Endothelial cell of umbilical vein (primary cell): ENCODE data around the gene ACTMAP. TPM values are rescaled to one million over a fixed set of nuclear protein-coding genes. Genes with fewer than 3 reads are reported as not detected.

Source experiments
- BruUV-seq: library from RNA; stranded (reverse); fragments of 400-500 nt; replicated peaks from 2 replicates; lab custom pipeline; 2021; lab: Mats Ljungman, UMichigan
- CTCF ChIA-PET: fragments of 300-600, 350-600 bp; sonication (Branson Sonifier 250); formaldehyde crosslinking; loops from one replicate; lab custom pipeline; 2021; ENCODE audit warnings: antibody characterized with exemption, inconsistent platforms; lab: Charles Lee
- POLR2A ChIA-PET: fragments of 300-600, 350-600 bp; sonication (Branson Sonifier 250); formaldehyde crosslinking; loops from one replicate; lab custom pipeline; 2021; ENCODE audit warnings: antibody characterized with exemption, inconsistent platforms; lab: Charles Lee
- DNase-seq: peaks from one replicate; pipeline ENCODE4 v3.0.0-alpha.2; 2011; ENCODE audit warnings: low read depth, low spot score
- FAIRE-seq: peaks from 2 replicates; lab custom pipeline; 2011; peaks lifted over from hg19 to GRCh38; lab: Jason Lieb, UNC
- H2AFZ ChIP-seq: 2 replicates; pipeline ENCODE4 v1.6.0; 2012; ENCODE audit warnings: low read depth, low read length, control low read depth, inconsistent platforms
- H3K27ac ChIP-seq: 2 replicates; pipeline ENCODE4 v1.5.1; 2011; ENCODE audit warnings: low read depth, mild to moderate bottlenecking, control low read depth, low read length, moderate library complexity; ENCODE audit not compliant: insufficient read depth
- H3K27me3 ChIP-seq, 2 experiments: 2 replicates each; pipeline versions ENCODE4 v1.6.0 to v1.6.1; 2011; ENCODE audit warnings: low read length in 2 of 2, mixed read lengths in 1 of 2; ENCODE audit not compliant: control insufficient read depth in 2 of 2, insufficient read depth in 2 of 2
- H3K36me3 ChIP-seq, 2 experiments: 2 replicates in 1 of 2; 3 replicates in 1 of 2; pipeline ENCODE4 v1.5.1; 2011; ENCODE audit warnings: low read length in 2 of 2, mild to moderate bottlenecking in 1 of 2, moderate library complexity in 1 of 2; ENCODE audit not compliant: control insufficient read depth in 2 of 2, insufficient read depth in 2 of 2; ENCODE audit errors: extremely low read depth in 1 of 2
- H3K4me1 ChIP-seq: 3 replicates; pipeline ENCODE4 v1.5.1; 2011; ENCODE audit warnings: mild to moderate bottlenecking, low read length; ENCODE audit not compliant: control insufficient read depth, insufficient read depth; ENCODE audit errors: extremely low read depth
- H3K4me2 ChIP-seq: 2 replicates; pipeline ENCODE4 v1.6.1; 2011; ENCODE audit warnings: low read length, control low read depth, mixed read lengths; ENCODE audit not compliant: insufficient read depth
- H3K4me3 ChIP-seq, 3 experiments: fragments of 200-600 bp in 1 of 3; sonication (generic), shearing (Covaris generic) in 1 of 3; replicated peaks in 1 of 3; 2 replicates each; pipeline ENCODE4 v1.5.1; 2011 to 2016; ENCODE audit warnings: control low read depth in 3 of 3, low read length in 3 of 3, mild to moderate bottlenecking in 2 of 3, inconsistent platforms in 1 of 3, low read depth in 1 of 3, moderate library complexity in 1 of 3; ENCODE audit not compliant: insufficient read depth in 1 of 3
- H3K79me2 ChIP-seq: 2 replicates; pipeline ENCODE4 v1.6.0; 2012; ENCODE audit warnings: low read length, inconsistent platforms; ENCODE audit not compliant: control insufficient read depth, insufficient read depth
- H3K9ac ChIP-seq: replicated peaks from 2 replicates; pipeline ENCODE3; 2011; ENCODE audit warnings: low read length, control low read depth; ENCODE audit not compliant: insufficient read depth; ENCODE audit errors: extremely low read depth
- H3K9me1 ChIP-seq: replicated peaks from 3 replicates; pipeline ENCODE4 v1.6.0; 2011; ENCODE audit warnings: mild to moderate bottlenecking, low read length; ENCODE audit not compliant: control insufficient read depth, insufficient read depth; ENCODE audit errors: extremely low read depth
- H3K9me3 ChIP-seq: replicated peaks from 2 replicates; pipeline ENCODE4 v1.5.1; 2012; ENCODE audit warnings: low read length, inconsistent platforms; ENCODE audit not compliant: control insufficient read depth, insufficient read depth
- H4K20me1 ChIP-seq: replicated peaks from 2 replicates; pipeline ENCODE3; 2011; ENCODE audit warnings: mild to moderate bottlenecking, low read length; ENCODE audit not compliant: control insufficient read depth, insufficient read depth; ENCODE audit errors: extremely low read depth
- CTCF ChIP-seq, 2 donors: IDR thresholded peaks; 1 replicate in 1 of 2; 2 replicates in 1 of 2; pipeline ENCODE4 v1.5.1; 2011; ENCODE audit warnings: low read length in 2 of 2, mild to moderate bottlenecking in 2 of 2, moderate library complexity in 2 of 2, control low read depth in 1 of 2, inconsistent platforms in 1 of 2, low read depth in 1 of 2; ENCODE audit not compliant: insufficient read depth in 1 of 2; ENCODE audit errors: extremely low read depth in 1 of 2
- EZH2 ChIP-seq: IDR thresholded peaks from 2 replicates; pipeline ENCODE4 v1.6.1; 2012; ENCODE audit warnings: borderline replicate concordance, low read depth, mild to moderate bottlenecking, moderate library complexity, low read length, inconsistent platforms; ENCODE audit not compliant: severe bottlenecking
- FOS ChIP-seq: IDR thresholded peaks from 2 replicates; pipeline ENCODE4 v1.6.1; 2011; ENCODE audit warnings: mild to moderate bottlenecking, low read length, moderate library complexity, borderline replicate concordance; ENCODE audit not compliant: insufficient read depth
- GATA2 ChIP-seq: IDR thresholded peaks from 2 replicates; pipeline ENCODE4 v1.7.0; 2011; ENCODE audit warnings: low read depth, mild to moderate bottlenecking, moderate library complexity, mixed read lengths, low read length; ENCODE audit not compliant: insufficient read length, insufficient read depth
- JUN ChIP-seq: IDR thresholded peaks from 2 replicates; pipeline ENCODE4 v1.6.1; 2011; ENCODE audit warnings: borderline replicate concordance, low read depth; ENCODE audit not compliant: insufficient read length, insufficient read depth
- MYC ChIP-seq: IDR thresholded peaks from one replicate; pipeline ENCODE4 v1.6.1; 2011; ENCODE audit warnings: mild to moderate bottlenecking, low read depth, low read length
- POLR2A ChIP-seq: IDR thresholded peaks from 2 replicates; pipeline ENCODE4 v1.6.1; 2012; ENCODE audit warnings: low read depth, mild to moderate bottlenecking, control low read depth, low read length
- POLR2AphosphoS5 ChIP-seq: IDR thresholded peaks from 2 replicates; pipeline ENCODE4 v1.6.1; 2012; ENCODE audit warnings: low read depth, mild to moderate bottlenecking, control low read depth, low read length, moderate library complexity; ENCODE audit not compliant: insufficient read depth
- dilution Hi-C: fragments of 300-500 bp; cut with MboI; formaldehyde crosslinking; loops from one replicate; pipeline ENCODE4 v1.15.0; 2019; ENCODE audit warnings: low sequenced_read_pairs; ENCODE audit not compliant: extremely low pct_ligation_motif_present
- intact Hi-C: fragments of 100-400 bp; cut with micrococcal nuclease; formaldehyde crosslinking; loops from one replicate; pipeline ENCODE4 v1.10.0; 2022
- polyA plus RNA-seq, 4 experiments: library from polyadenylated mRNA; depleted of rRNA in 3 of 4; stranded (reverse) in 3 of 4; unstranded in 1 of 4; fragments of >200 nt; gene quantifications; 2 replicates each; pipeline versions ENCODE4 v1.2.1 to v1.2.3, GENCODE V29; 2011 to 2012; ENCODE audit warnings: missing spikeins in 1 of 4
- total RNA-seq: library from RNA; stranded (reverse); gene quantifications from 2 replicates; pipeline ENCODE4 v1.2.3, GENCODE V29; 2021
- TF ChIP-seq, protein P1 (sequence below): IDR thresholded peaks from 2 replicates; pipeline ENCODE4 v1.6.1; 2011; ENCODE audit not compliant: insufficient read depth, insufficient read length

The ACTMAP gene
- total and polyA plus RNA-seq, 2 donors (not counting 3 experiments of a cell fraction or from before 2014, with no cell fraction given) = 5.2 to 9.1 TPM

DNA sequence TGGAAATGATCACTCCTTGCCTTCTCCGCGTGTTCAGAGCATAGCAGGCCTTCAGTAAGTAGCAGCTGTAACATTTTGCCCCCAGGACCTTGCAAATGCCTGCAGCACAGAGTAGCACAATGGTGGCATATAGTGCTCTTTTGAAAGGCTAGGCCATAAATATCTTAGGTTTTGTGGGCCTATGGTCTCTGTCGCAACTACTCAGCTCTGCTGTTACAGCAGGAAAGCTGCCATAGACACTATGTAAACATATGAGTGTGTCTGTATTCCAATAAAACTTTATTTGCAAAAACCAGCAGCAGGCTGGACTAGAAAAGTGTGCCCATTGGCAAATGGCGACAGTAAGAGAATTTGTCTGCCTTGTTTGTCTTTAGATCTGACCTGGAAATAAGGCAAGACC lies 24.0 kb downstream of the ACTMAP start:
- dilution Hi-C loops = no loop called here

More for the DNA sequence above, 24.0 kb downstream of the ACTMAP start:
- no TSS peak for BruUV-seq
- intact Hi-C loops = no loop called here
- Histone ChIP-seq H3K79me2 (peaks cover 18% of the 10 kb centered on the region), H3K9me3 (no peaks in the 10 kb centered on the region), H3K4me1 (peaks cover 15% of the 10 kb centered on the region), H3K36me3 (peaks cover 12 to 21% of the 10 kb centered on the region in 2 experiments), H3K4me3 (no peak overlapping the region), H3K9ac (no peak overlapping the region), H3K27ac (no peak overlapping the region), H3K9me1 (no peaks in the 10 kb centered on the region), H2AFZ (no peak overlapping the region), H3K4me2 (no peak overlapping the region), H3K27me3 (no peaks in the 10 kb centered on the region), H4K20me1 (no peaks in the 10 kb centered on the region)
- TF ChIP-seq GATA2 = no peak
- TF ChIP-seq FOS = no peak
- no peak for TF ChIP-seq EZH2
- no peak for TF ChIP-seq JUN
- TF ChIP-seq, protein P1, sequence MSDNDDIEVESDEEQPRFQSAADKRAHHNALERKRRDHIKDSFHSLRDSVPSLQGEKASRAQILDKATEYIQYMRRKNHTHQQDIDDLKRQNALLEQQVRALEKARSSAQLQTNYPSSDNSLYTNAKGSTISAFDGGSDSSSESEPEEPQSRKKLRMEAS = no peak
- TF ChIP-seq CTCF (IDR thresholded peaks at IDR 0.05; ENCODE audit: extremely low read depth in 1 of 2, insufficient read depth in 1 of 2, low read depth in 1 of 2, low read length in 2 of 2) = no peak
- no peak for TF ChIP-seq POLR2A
- no peak for TF ChIP-seq POLR2AphosphoS5
- no peak for TF ChIP-seq MYC
- CTCF ChIA-PET = no interaction called here
- FAIRE-seq = no peak
- no peak for DNase-seq
- POLR2A ChIA-PET = no interaction called here
